ENCODE data around the gene ATP2A2.
"Not testable (repeated sequence)": the region's sequence is repeated elsewhere in the genome, so short reads cannot be mapped to it uniquely, and the experiment has no call there.

ATP2A2 gene

DNA sequence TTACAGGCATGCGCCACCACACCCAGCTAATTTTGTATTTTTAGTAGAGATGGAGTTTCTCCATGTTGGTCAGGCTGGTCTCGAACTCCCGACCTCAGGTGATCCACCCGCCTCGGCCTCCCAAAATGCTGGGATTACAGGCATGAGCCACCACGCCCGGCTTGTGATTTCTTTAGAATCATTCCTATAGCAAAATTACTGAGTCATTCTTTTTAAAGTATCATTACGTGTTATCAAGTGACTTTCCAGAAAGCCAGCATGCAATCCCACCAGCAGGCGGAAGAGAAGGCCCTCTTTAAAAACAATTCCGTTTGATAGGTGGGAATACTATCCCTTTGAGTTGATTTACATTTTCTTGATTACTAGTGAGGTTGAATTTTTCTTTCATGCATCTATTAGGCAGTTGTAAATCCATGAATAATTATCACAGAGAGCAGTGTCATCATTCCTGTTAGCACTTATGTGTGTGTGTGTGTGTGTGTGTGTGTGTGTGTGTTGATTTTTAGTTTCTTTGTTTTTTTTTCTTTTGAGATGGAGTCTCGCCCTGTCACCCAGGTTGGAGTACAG lies 25.1 kb upstream of the ATP2A2 start:
- in situ Hi-C loops (cut with HindIII; ENCODE audit: low pct_ligation_motif_present, low pct_unique_long_range_greater_than_20kb, low sequenced_read_pairs); DNase-seq: not testable (repeated sequence)

DNA sequence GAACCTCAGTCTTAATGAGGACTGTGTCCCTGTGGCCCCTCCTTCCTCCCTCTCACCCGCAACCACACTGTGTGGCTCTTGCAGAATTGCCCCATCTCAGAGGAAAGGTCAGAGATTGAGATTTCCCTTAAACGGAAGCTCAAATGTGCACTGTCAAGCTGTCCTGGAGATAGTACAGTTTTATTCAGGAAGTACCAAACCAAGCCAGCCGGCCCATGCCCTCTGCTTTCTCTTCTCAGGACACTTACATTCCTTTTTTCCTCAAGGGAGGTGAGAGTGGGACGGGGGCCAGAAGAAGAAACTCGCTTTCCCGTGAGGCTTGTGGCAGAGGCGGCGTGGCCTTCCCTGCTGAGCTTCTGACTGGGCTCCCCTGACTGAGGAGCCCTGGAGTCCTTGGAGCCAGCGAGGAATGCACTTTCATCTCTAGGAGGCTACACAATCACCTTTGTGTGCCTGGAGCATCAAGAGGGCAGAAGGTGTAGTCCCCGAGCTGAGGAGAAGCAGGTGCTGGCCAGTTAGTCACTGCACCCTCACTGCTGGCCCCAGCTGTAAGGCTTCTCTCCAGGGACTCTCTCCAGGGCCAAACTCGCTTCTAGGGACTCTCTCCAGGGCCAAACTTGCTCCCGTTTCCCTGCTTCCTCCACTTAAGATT lies 24.1 kb upstream of the ATP2A2 start:
- DNase-seq, result no peak
- in situ Hi-C loops (cut with HindIII; ENCODE audit: low pct_ligation_motif_present, low pct_unique_long_range_greater_than_20kb, low sequenced_read_pairs), result no loop called here

DNA sequence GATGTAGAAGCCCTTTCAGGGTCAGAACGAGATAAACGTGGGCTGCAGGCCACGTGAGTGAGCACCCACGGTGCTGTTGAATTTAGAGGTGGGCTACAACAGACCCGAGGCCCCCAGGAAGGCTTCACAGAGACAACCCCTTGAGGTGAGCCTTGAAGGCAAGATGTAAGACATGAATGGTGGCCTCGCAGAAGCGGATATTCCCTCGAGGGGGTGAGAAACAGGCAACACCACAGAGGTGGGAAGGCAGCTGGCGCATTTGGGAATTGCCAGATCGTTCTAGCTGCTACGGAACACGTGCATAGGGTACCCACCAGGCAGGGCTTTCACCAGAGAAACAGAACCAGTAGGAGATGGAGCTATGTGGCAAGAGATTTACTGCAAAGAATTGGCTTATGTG lies 22.6 kb upstream of the ATP2A2 start:
- in situ Hi-C loops (cut with HindIII; ENCODE audit: low pct_ligation_motif_present, low pct_unique_long_range_greater_than_20kb, low sequenced_read_pairs), result no loop called here
- DNase-seq, result no peak

DNA sequence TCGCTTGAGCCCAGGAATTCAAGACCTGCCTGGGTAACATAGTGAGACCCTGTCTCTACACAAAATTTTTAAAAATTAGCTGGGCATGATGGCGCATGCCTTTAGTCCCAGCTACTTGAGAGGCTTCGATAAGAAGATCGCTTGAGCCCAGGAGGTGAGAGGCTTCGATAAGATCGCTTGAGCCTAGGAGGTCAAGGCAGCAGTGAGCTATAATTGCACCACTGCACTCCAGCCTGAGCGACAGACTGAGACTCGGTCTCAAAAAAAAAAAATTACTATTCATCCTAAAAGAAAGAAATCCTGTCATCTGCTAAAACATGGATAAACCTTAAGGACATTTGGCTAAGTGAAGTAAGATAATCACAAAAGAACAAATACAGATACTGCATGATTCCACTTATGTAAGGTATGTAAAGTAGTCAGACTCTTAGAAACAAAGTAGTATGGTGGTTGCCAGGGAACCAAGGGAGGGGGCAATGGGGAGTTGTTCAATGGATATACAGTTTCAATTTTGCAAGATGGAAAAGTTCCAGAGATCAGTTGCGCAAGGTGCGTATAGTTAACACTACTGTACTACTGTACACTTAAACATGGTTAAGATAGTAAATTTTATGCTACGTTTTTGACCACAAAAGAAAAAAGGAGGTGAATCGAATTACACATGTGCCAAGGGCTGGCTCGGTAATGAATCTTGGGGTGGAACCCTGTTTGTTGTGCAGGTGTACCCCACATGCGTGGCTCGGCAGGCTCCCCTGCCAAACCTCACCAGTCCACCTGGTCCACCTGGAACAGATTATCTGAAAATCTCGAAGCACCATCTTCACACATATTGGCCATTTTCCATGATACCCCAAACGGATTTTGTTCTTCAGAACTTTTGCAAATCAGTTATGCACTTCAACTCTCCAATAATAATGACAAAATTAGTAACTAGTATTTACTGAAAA lies 18.3 kb upstream of the ATP2A2 start:
- in situ Hi-C loops (cut with HindIII; ENCODE audit: low pct_ligation_motif_present, low pct_unique_long_range_greater_than_20kb, low sequenced_read_pairs), result no loop called here

DNA sequence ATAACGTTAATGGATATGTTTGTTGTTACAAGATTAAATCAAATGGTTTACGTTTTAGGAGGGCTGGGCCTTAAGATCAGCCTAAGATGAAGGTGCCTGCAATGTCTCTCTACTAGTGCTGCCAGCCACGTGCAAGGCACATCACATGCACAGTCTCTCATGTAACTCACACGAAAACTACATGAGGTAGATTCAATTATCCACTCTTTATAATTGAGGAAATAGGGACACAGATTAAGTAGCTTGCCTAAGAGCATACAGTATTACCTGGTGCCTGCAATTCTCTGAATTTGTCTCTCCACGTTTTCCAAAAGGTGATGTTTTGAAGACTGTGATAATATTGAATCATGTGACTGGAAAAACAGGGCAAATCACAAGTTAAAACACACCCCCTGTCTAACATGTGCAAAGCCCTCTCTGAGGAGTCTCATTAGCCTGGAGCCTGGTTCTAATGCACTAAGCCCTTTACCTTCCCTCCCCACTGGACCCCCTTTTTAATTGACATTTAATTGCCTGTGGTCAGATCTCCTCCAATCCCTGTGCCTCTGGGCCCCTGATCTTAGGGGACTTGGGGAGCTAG lies 14.6 kb upstream of the ATP2A2 start:
- DNase-seq, result no peak
- in situ Hi-C loops (cut with HindIII; ENCODE audit: low pct_ligation_motif_present, low pct_unique_long_range_greater_than_20kb, low sequenced_read_pairs), result no loop called here

More for the DNA sequence above, 18.3 kb upstream of the ATP2A2 start:
- DNase-seq, result no peak

DNA sequence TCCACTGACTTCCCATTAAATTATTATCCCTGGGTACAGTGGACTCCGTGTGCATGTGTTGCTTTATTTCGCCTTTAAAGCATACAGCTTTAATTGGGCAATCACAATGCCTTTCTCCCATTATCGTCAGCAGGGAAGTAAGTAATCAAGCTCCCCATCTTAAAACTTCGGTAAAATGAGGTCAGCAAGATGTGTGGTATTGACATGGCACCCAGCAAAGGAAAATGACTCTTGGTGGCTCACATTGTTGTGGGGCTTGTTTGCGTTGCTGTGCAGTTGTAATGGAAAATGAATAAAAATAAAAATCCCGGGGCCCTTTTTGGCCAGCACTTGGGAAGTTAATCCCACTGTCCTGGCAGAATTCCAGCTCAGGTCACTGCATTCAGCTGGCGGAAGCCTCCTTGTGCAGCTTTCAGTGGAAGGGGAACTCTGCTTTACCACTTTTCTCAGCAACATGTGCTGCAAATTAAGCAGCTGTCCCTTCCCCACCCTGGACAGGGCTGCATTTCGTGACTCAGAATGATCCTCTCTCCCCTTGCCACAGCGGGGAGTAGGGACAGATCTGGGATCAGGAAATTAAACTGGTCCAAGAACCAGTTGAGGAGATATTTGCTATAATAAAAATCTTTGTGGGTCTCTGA lies 13.9 kb upstream of the ATP2A2 start:
- in situ Hi-C loops (cut with HindIII; ENCODE audit: low pct_ligation_motif_present, low pct_unique_long_range_greater_than_20kb, low sequenced_read_pairs), result no loop called here
- DNase-seq, result no peak

DNA sequence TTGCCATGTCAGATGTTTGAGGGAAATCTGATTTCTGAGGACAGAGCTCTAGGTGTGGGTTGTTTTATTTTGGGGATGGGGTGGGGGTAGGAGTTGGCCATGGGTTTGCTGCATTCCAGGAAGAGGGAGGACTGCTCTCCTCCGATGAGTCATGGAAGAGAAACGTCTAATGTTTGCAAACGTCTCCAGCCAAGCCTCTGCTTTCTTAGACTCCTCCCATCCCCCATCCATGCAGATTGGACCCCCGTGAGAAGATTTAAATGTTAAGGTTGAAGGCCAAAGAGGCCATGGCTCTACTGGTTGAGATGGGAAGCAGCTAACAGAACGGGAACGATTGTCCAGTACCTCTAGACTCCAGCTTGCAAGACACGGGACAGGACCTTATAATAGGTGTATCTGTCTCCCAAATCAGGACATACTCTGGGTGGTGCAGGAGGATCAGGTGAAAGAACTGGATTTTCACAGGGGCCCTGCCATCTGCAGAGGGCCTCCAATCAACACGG lies 11.4 kb upstream of the ATP2A2 start:
- DNase-seq, result peak; percentile 76
- in situ Hi-C loops (cut with HindIII; ENCODE audit: low pct_ligation_motif_present, low pct_unique_long_range_greater_than_20kb, low sequenced_read_pairs), result no loop called here

DNA sequence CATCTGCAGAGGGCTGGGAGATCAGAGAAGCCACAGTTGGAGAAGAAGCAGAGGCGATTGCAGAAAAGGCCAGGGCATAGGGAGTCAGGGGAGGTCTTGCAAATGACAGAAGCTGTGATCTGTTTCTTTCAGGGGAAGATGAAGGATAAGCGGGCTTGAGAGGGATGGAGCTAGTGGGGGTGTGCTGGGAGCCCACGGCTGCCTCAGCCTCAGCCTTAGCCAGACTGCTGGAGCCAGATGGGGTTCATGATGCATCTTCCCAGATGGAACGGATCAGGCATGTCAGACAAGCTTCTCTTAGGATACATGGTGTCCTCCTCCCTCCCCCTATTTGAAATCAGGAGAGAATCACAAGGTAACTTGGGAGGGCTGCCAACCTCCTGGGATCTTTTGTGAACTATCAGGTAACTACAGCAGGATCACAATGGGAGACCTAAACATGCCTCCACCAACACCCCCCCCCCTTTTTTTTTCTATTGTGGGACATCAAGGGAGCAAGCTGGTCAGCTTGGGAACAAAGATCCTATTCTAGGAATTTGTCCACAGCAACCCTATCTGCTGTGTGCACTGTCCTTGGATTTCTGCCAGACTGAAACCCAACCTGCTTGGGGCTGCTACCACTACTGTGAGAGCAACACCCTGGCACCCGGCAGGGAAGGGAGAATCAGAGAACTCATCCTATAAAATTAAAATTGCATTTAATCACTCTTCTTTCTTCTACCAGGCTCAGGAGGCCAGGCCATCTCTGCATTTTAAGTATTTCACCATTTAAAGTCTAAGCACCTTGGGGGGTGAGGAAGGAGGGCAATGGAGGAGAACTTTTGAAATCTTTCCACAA lies 10.7 kb upstream of the ATP2A2 start:
- in situ Hi-C loops (cut with HindIII; ENCODE audit: low pct_ligation_motif_present, low pct_unique_long_range_greater_than_20kb, low sequenced_read_pairs), result no loop called here
- no peak for DNase-seq

DNA sequence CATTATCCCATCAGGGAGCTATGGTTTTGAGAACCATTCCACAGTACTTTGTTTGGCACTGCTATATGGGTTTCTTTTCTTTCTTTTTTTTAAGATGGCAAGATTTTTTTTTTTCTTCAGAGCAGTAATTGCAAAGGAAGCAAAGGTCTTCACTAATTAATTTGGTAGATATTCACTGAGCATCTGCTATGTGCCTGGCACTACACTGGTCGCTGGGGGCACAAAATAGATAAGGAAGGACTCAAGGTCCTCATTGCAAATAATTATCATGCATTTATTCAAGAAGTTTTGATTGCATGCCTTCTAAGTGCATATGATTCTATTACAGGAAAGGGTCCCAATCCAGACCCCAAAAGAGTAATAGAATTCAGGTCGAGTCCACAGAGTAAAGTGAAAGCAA lies 10.0 kb upstream of the ATP2A2 start:
- in situ Hi-C loops (cut with HindIII; ENCODE audit: low pct_ligation_motif_present, low pct_unique_long_range_greater_than_20kb, low sequenced_read_pairs), result no loop called here
- DNase-seq, result no peak

DNA sequence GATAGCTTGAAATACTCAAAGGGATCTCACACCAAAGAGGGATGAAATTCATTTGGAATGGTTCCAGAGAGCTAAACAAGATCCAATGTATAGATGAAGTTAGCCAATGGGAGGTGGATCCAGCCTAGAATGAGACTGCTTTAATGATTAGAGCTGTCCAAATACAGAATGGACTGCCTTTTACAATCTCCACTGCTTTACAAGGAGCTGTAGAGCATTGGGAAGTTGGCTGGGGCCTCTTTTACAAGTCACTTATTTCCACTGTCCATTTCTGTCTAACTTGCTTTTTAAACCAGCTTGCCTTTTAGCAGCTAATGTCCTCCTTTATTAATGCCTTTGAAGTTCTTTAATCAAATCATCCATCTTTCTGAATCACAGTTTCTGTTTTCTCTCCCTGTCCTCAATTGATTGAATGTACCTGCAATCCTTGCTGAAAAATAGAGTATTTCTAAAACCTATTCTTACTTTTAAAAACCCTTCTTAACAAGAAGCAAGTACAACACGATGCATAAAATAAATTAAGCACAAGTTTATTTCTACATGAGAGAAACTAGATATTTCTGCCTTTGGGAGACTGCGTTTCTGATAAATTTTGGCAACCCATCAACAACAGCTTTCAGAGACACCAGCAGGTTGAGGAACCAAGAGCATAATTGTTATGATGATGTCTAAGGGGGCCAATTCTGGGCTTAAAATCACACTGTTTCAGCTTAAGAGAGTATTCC lies 3.4 kb upstream of the ATP2A2 start:
- no peak for DNase-seq
- in situ Hi-C loops (cut with HindIII; ENCODE audit: low pct_ligation_motif_present, low pct_unique_long_range_greater_than_20kb, low sequenced_read_pairs), result no loop called here

DNA sequence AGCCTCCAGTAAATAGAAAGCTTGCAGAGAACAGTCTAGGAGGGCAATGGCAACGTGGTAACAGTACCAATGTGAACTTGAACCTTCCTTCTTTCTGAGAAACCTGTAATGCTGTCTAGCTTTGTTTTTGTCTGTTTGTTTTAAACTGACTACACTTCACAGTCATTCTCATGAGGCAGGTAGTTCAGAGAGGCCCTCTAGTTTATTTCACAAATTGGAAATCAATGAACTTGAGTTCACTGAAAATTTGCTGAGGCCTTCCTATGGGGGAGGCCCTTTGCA lies 2.9 kb upstream of the ATP2A2 start:
- no peak for DNase-seq
- in situ Hi-C loops (cut with HindIII; ENCODE audit: low pct_ligation_motif_present, low pct_unique_long_range_greater_than_20kb, low sequenced_read_pairs), result no loop called here

DNA sequence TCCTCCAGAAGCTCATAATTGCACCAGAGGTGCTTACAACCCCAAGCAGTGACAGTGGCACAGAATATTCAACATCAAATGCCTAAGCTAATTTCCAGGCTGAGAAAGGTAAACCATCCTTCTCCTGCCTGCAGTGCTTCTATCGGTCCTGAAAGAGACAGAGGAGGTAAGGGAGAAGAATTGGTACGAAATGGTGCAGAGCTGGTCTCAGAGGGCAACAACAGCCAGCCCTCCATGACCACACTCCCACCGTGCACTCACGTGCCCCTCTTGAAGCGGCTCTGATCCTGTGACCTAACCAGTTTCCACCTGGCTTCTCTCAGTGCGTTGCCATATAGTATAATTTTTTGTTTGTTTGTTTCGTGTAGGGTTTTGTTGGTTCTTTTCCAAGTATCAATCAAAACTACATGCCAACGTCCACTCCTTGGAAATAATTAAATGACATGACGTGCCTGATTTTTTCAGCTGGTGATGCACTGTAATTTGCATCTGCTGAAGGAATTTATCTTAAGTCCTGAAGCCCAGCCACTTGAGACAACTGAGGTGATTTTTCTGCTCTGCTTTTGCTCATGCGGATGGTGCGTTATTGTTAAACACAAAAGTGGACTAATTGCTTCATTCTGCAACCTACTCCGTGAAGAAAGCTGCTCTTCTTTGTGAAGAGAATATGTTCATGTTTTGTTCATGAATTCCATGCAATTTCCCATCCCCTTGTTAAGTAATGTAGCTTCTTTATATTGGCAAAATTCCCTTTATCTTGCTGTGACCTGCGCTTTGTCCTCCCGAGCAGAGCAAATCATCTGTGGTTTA lies 1.3 kb upstream of the ATP2A2 start:
- in situ Hi-C loops (cut with HindIII; ENCODE audit: low pct_ligation_motif_present, low pct_unique_long_range_greater_than_20kb, low sequenced_read_pairs), result no loop called here
- no peak for DNase-seq

DNA sequence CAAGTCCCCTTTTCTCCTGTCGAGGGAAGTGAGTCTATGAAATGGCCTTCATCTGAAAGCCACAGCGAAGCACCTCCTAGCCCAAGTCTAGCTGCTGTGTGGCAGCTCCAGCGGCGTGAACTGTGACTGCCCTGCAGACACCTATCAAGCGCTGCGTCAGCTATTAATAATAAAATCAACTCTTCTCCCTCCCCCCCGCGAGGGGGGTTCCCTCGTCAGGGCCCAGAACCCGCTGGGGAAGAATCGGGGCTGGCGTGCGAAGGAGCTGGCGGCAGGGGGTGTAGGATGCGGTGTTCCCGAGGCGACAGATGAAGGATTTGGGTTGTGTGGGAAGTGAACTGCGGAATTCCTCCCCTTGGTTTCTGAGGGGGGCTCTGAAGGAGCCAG lies 662 bp upstream of the ATP2A2 start:
- in situ Hi-C loops (cut with HindIII; ENCODE audit: low pct_ligation_motif_present, low pct_unique_long_range_greater_than_20kb, low sequenced_read_pairs), result no loop called here
- DNase-seq, result peak; percentile 64

DNA sequence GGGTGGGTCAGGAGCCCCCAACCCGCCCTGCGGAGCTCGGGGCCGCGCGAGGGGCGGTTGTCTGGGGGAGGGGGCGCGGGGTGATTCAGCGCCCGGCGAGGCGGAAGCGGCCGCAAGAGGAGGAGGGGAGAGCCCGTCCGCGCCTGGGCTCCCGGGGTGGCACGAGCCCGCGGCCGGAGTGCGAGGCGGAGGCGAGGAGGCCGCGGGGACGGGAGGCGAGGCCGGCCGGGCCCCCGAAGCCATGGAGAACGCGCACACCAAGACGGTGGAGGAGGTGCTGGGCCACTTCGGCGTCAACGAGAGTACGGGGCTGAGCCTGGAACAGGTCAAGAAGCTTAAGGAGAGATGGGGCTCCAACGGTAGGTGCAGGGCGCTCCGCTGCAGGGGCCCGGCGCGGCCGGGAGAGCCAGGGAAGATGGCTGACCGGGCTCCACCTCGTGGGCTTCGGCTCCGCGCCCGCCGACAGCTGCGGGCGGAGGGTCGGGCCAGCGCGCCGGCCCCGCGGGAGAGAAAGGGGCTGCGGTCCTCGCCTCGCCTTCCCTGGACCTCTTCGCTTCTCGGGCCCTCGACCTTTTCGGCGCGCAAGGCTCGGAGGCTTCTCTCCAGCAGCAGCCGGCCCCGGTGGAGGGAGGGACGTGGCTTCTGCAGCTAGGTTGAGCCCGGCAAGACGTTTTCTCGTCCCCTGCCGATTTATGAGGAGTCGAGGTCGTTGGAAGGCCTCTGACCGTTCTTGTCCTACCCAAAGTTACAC lies 677 bp downstream of the ATP2A2 start:
- peak; percentile 79 for DNase-seq
- in situ Hi-C loops (cut with HindIII; ENCODE audit: low pct_ligation_motif_present, low pct_unique_long_range_greater_than_20kb, low sequenced_read_pairs), result no loop called here

DNA sequence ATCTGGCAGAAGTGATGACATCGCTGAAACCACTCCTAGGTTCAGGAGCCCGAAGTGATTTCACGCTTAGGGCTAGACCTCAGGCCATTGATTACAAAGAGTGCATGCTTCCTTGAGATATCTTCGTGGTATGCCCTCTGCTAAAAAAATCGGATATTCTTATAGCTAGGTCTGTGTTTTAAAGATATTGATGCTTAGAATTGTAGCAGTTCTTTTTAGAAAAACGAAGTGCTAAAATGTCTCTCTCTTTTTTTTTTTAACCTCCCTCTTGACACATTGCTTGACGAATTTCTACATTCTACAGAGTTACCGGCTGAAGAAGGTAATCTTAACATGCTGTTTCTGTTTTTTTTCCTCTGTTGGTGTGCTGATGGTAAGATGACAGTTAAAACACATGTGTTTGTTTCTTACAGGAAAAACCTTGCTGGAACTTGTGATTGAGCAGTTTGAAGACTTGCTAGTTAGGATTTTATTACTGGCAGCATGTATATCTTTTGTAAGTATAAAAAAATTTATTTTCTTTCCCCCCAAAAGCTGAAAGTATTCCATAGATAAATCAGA lies 1.3 kb downstream of the ATP2A2 start:
- in situ Hi-C loops (cut with HindIII; ENCODE audit: low pct_ligation_motif_present, low pct_unique_long_range_greater_than_20kb, low sequenced_read_pairs), result no loop called here
- DNase-seq, result no peak
